Uterus (tissue), 4 donors: ENCODE data around the gene LDAH. TPM values are rescaled to one million over a fixed set of nuclear protein-coding genes. Genes with fewer than 3 reads are reported as not detected.

Experiments used
- DNase-seq, 2 donors: peaks; one replicate each; pipeline ENCODE4 v3.0.0-alpha.2; 2019 to 2020
- H3K27ac ChIP-seq, 2 donors: fragments of 200-600 bp; sonication (generic); 1 replicate in 1 of 2; 2 replicates in 1 of 2; pipeline ENCODE4 v1.5.1; 2016 to 2018
- H3K27me3 ChIP-seq, 2 donors: fragments of 200-600 bp; sonication (generic); one replicate each; pipeline ENCODE4 v1.5.1; 2018 to 2019; ENCODE audit warnings: control low read depth in 1 of 2
- H3K36me3 ChIP-seq, 2 donors: fragments of 200-600 bp; sonication (generic); one replicate each; pipeline ENCODE4 v1.5.1; 2019; ENCODE audit warnings: control low read depth in 1 of 2
- H3K4me1 ChIP-seq, 2 donors: fragments of 200-600 bp; sonication (generic); one replicate each; pipeline ENCODE4 v1.5.1; 2018 to 2019; ENCODE audit warnings: control low read depth in 1 of 2
- H3K4me3 ChIP-seq, 2 donors: fragments of 200-600 bp; sonication (generic); 1 replicate in 1 of 2; 2 replicates in 1 of 2; pipeline ENCODE4 v1.5.1; 2018 to 2019; ENCODE audit warnings: mild to moderate bottlenecking in 1 of 2
- H3K9me3 ChIP-seq, 2 donors: fragments of 200-600 bp; sonication (generic); one replicate each; pipeline ENCODE4 v1.5.1; 2019; ENCODE audit warnings: control low read depth in 1 of 2
- CTCF ChIP-seq, 4 experiments: fragments of 200-600 bp in 2 of 4; fragments of 450-650 bp in 2 of 4; sonication (generic) in 2 of 4; IDR thresholded peaks; one replicate each; pipeline ENCODE4 v1.5.1; 2016 to 2019; ENCODE audit warnings: antibody characterized with exemption in 4 of 4, mild to moderate bottlenecking in 2 of 4, moderate library complexity in 1 of 4
- POLR2A ChIP-seq, 2 donors: fragments of 450-650 bp; IDR thresholded peaks; one replicate each; pipeline ENCODE4 v1.6.1; 2016; ENCODE audit warnings: antibody characterized with exemption in 2 of 2, mild to moderate bottlenecking in 1 of 2, moderate library complexity in 1 of 2
- intact Hi-C: fragments of 100-400 bp; cut with DNase I; formaldehyde crosslinking; loops from one replicate; pipeline ENCODE4 v1.15.1; 2023; ENCODE audit warnings: low total_unique reads
- total RNA-seq, 4 donors: library from RNA; depleted of rRNA in 3 of 4; stranded (reverse); fragments of >200 nt in 3 of 4; gene quantifications; one replicate each; pipeline versions ENCODE4 v1.1.0 to v1.2.4, GENCODE V29; 2014 to 2023
- donor health status: DM: yes; HTN: yes; CAD: no.

Gene LDAH
- total RNA-seq, 4 donors from 2014 or later = 9.7 to 62.4 (median 19.9) TPM

- Histone ChIP-seq H3K9me3 (no peaks in the 10 kb centered on the region), H3K36me3 (no peaks in the 10 kb centered on the region), H3K27me3 (peaks cover 6 to 7% of the 10 kb centered on the region in 2 donors), H3K4me1 (peaks cover 0 to 2% of the 10 kb centered on the region in 2 donors), H3K4me3 (no peak overlapping the region), H3K27ac (no peak overlapping the region)
- intact Hi-C loops = no loop called here
- TF ChIP-seq POLR2A (IDR thresholded peaks at IDR 0.05) = peak in 1 of 2 donors; percentile 13
- TF ChIP-seq CTCF (IDR thresholded peaks at IDR 0.05) = peak; percentile 92 to 96 (median 94)
- peak; percentile 70 to 76 for DNase-seq
Observed at GRCh38 chr2:20661421-20662307, 161.2 kb downstream of the LDAH start.

- Histone ChIP-seq H3K9me3 (no peaks in the 10 kb centered on the region), H3K4me3 (no peak overlapping the region), H3K4me1 (no peaks in the 10 kb centered on the region), H3K27ac (no peak overlapping the region), H3K27me3 (peaks cover 0 to 7% of the 10 kb centered on the region in 2 donors), H3K36me3 (no peaks in the 10 kb centered on the region)
- TF ChIP-seq POLR2A (IDR thresholded peaks at IDR 0.05) (no peak), CTCF (IDR thresholded peaks at IDR 0.05) (no peak)
- intact Hi-C loops = no loop called here
- DNase-seq = no peak
Observed at GRCh38 chr2:20660506-20661420, 162.1 kb downstream of the LDAH start.

GRCh38 chr2:20657522-20658235, 165.2 kb downstream of the LDAH start:
- H3K4me1 ChIP-seq = no peaks in the 10 kb centered on the region
- DNase-seq = no peak
- no peak for TF ChIP-seq POLR2A (IDR thresholded peaks at IDR 0.05)
- TF ChIP-seq CTCF (IDR thresholded peaks at IDR 0.05) = no peak
- no peaks in the 10 kb centered on the region for H3K36me3 ChIP-seq
- H3K27ac ChIP-seq = no peak overlapping the region
- no peak overlapping the region for H3K4me3 ChIP-seq
- intact Hi-C loops = no loop called here
- peaks cover 0 to 7% of the 10 kb centered on the region in 2 donors for H3K27me3 ChIP-seq
- H3K9me3 ChIP-seq = no peaks in the 10 kb centered on the region

- TF ChIP-seq POLR2A (IDR thresholded peaks at IDR 0.05) (no peak), CTCF (IDR thresholded peaks at IDR 0.05) (no peak)
- Histone ChIP-seq H3K4me1 (no peaks in the 10 kb centered on the region), H3K4me3 (no peak overlapping the region), H3K36me3 (no peaks in the 10 kb centered on the region), H3K27ac (no peak overlapping the region), H3K9me3 (no peaks in the 10 kb centered on the region), H3K27me3 (peaks cover 0 to 7% of the 10 kb centered on the region in 2 donors)
- intact Hi-C loops = no loop called here
- DNase-seq = no peak
Observed at GRCh38 chr2:20656561-20656960, 166.3 kb downstream of the LDAH start.
